ENCODE data around the gene PPP1R15A.

Gene PPP1R15A

DNA sequence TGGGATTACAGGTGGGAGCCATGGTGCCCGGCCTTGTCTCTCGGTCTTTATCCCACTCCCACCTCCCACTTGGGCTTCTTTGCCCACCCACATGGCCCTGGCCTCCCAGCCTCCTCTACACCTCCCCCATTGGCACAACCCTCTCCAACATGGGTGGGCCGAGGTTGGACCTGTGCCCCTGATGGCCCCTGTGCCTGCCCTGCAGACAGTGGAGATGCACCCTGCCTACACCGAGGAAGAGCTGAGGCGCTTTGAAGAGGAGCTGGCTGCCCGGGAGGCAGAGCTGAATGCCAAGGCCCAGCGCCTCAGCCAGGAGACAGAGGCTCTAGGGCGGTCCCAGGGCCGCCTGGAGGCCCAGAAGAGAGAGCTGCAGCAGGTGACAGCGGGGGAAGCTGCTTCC lies 48.7 kb downstream of the PPP1R15A start:
- no peak overlapping the region for H3K27ac Mint-ChIP-seq
- no peaks in the 10 kb centered on the region for H3K27me3 Mint-ChIP-seq (ENCODE audit: low read depth)
- peaks cover 28% of the 10 kb centered on the region for H3K36me3 Mint-ChIP-seq (ENCODE audit: low read depth)
- H3K4me1 Mint-ChIP-seq = no peaks in the 10 kb centered on the region
- TF ChIP-seq, protein P1, sequence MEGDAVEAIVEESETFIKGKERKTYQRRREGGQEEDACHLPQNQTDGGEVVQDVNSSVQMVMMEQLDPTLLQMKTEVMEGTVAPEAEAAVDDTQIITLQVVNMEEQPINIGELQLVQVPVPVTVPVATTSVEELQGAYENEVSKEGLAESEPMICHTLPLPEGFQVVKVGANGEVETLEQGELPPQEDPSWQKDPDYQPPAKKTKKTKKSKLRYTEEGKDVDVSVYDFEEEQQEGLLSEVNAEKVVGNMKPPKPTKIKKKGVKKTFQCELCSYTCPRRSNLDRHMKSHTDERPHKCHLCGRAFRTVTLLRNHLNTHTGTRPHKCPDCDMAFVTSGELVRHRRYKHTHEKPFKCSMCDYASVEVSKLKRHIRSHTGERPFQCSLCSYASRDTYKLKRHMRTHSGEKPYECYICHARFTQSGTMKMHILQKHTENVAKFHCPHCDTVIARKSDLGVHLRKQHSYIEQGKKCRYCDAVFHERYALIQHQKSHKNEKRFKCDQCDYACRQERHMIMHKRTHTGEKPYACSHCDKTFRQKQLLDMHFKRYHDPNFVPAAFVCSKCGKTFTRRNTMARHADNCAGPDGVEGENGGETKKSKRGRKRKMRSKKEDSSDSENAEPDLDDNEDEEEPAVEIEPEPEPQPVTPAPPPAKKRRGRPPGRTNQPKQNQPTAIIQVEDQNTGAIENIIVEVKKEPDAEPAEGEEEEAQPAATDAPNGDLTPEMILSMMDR (IDR thresholded peaks at IDR 0.05; ENCODE audit: unreplicated experiment in 3 of 3) = no peak
- no peak overlapping the region for H3K4me3 Mint-ChIP-seq
- H3K9me3 Mint-ChIP-seq = no peaks in the 10 kb centered on the region

DNA sequence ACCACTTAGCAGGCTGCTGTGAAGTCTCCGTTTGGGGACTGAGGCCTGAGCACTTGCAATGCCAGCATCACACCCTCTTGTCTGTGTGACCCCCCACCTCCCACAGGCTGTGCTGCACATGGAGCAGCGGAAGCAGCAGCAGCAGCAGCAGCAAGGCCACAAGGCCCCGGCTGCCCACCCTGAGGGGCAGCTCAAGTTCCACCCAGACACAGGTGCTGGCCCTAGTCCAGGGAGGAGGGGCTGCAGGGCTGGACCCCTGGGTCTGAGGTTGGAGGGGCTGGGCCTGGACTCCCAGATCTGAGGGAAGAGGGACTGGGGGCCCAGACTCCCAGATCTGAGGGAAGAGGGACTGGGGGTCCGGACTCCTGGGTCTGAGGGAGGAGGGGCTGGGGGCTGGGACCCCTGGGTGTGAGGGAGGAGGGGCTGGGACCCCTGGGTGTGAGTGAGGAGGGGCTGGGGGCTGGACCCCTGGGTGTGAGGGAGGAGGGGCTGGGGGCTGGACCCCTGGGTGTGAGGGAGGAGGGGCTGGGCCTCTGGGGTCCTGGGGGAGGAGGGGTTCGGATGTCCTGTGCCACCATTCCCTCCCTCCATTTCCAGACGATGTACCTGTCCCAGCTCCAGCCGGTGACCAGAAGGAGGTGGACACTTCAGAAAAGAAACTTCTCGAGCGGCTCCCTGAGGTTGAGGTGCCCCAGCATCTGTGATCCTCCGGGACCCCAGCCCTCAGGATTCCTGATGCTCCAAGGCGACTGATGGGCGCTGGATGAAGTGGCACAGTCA lies 49.7 kb downstream of the PPP1R15A start:
- no peak overlapping the region for H3K4me3 Mint-ChIP-seq
- no peak overlapping the region for H3K27ac Mint-ChIP-seq
- peaks cover 2% of the 10 kb centered on the region for H3K27me3 Mint-ChIP-seq (ENCODE audit: low read depth)
- no peaks in the 10 kb centered on the region for H3K4me1 Mint-ChIP-seq
- peaks cover 26% of the 10 kb centered on the region for H3K36me3 Mint-ChIP-seq (ENCODE audit: low read depth)
- TF ChIP-seq, protein P1 (IDR thresholded peaks at IDR 0.05; ENCODE audit: unreplicated experiment in 3 of 3) = no peak
- no peaks in the 10 kb centered on the region for H3K9me3 Mint-ChIP-seq

GRCh38 chr19:48922548-48923490 lies 50.6 kb downstream of the PPP1R15A start:
- H3K36me3 Mint-ChIP-seq (ENCODE audit: low read depth) = peaks cover 22% of the 10 kb centered on the region
- H3K27me3 Mint-ChIP-seq (ENCODE audit: low read depth) = peaks cover 4% of the 10 kb centered on the region
- H3K27ac Mint-ChIP-seq = no peak overlapping the region
- no peaks in the 10 kb centered on the region for H3K9me3 Mint-ChIP-seq
- H3K4me3 Mint-ChIP-seq = no peak overlapping the region
- TF ChIP-seq, protein P1 (IDR thresholded peaks at IDR 0.05; ENCODE audit: unreplicated experiment in 3 of 3) = no peak
- no peaks in the 10 kb centered on the region for H3K4me1 Mint-ChIP-seq

GRCh38 chr19:48925240-48925843 lies 53.1 kb downstream of the PPP1R15A start:
- peaks cover 4% of the 10 kb centered on the region for H3K27me3 Mint-ChIP-seq (ENCODE audit: low read depth)
- no peaks in the 10 kb centered on the region for H3K9me3 Mint-ChIP-seq
- no peak overlapping the region for H3K4me3 Mint-ChIP-seq
- TF ChIP-seq, protein P1 (IDR thresholded peaks at IDR 0.05; ENCODE audit: unreplicated experiment in 3 of 3) = no peak
- H3K36me3 Mint-ChIP-seq (ENCODE audit: low read depth) = peaks cover 11% of the 10 kb centered on the region
- no peak overlapping the region for H3K27ac Mint-ChIP-seq
- H3K4me1 Mint-ChIP-seq = no peaks in the 10 kb centered on the region

Measured in nephron (organoid).